Panc1 (cell line): ENCODE measurements around the gene MYL9. TPM values are rescaled to one million over a fixed set of nuclear protein-coding genes. Genes with fewer than 3 reads are reported as not detected.

Experiments
- ATAC-seq: fragments of 200-7000 bp; cut with Tn5 transposase; 2 replicates; pipeline ENCODE4 v1.9.1; 2020; ENCODE audit warnings: mild to moderate bottlenecking, moderate library complexity
- BruUV-seq: library from RNA; stranded (reverse); fragments of 400-500 nt; replicated peaks from 2 replicates; lab custom pipeline; 2021; lab: Mats Ljungman, UMichigan
- CTCF ChIA-PET: fragments of 300-600 bp; sonication (Branson Sonifier 250); formaldehyde crosslinking; loops from one replicate; lab custom pipeline; 2022; ENCODE audit warnings: antibody characterized with exemption; lab: Charles Lee
- POLR2A ChIA-PET: fragments of 300-600 bp; sonication (Branson Sonifier 250); formaldehyde crosslinking; loops from one replicate; lab custom pipeline; 2022; ENCODE audit warnings: antibody characterized with exemption; lab: Charles Lee
- DNase-seq: peaks from one replicate; pipeline ENCODE4 v3.0.0-alpha.2; 2010; ENCODE audit warnings: low read depth, low spot score
- H3K27ac ChIP-seq: 2 replicates; pipeline ENCODE4 v1.5.1; 2011; ENCODE audit warnings: mild to moderate bottlenecking, low read length, inconsistent platforms
- H3K27me3 ChIP-seq: fragments of 200-500 bp; sonication (Bioruptor generic); 2 replicates; pipeline ENCODE4 v1.6.0; 2014; ENCODE audit warnings: low read length, inconsistent platforms; ENCODE audit not compliant: control insufficient read depth, insufficient read depth
- H3K36me3 ChIP-seq: fragments of 200-500 bp; sonication (Bioruptor generic); 2 replicates; pipeline ENCODE4 v1.5.1; 2014; ENCODE audit warnings: inconsistent platforms, mild to moderate bottlenecking, low read length, moderate library complexity; ENCODE audit not compliant: control insufficient read depth, insufficient read depth
- H3K4me1 ChIP-seq: 2 replicates; pipeline ENCODE4 v1.5.1; 2011; ENCODE audit warnings: inconsistent platforms, mild to moderate bottlenecking, low read length, moderate library complexity; ENCODE audit not compliant: control insufficient read depth, insufficient read depth
- H3K4me3 ChIP-seq, 2 experiments: 2 replicates each; pipeline ENCODE4 v1.5.1; 2011 to 2012; ENCODE audit warnings: low read depth in 2 of 2, low read length in 2 of 2, mild to moderate bottlenecking in 2 of 2, inconsistent platforms in 1 of 2, moderate library complexity in 1 of 2
- H3K9me3 ChIP-seq: fragments of 200-500 bp; sonication (Bioruptor generic); 2 replicates; pipeline ENCODE4 v1.5.1; 2014; ENCODE audit warnings: low read depth, mild to moderate bottlenecking, inconsistent platforms, low read length, moderate library complexity; ENCODE audit not compliant: control insufficient read depth, insufficient read depth
- CTCF ChIP-seq: fragments of 450-650 bp; IDR thresholded peaks from 2 replicates; pipeline ENCODE4 v1.5.1; 2017; ENCODE audit warnings: mild to moderate bottlenecking
- POLR2AphosphoS5 ChIP-seq: IDR thresholded peaks from 2 replicates; pipeline ENCODE4 v1.6.1; 2012; ENCODE audit warnings: mild to moderate bottlenecking, low read depth, low read length, moderate library complexity
- REST ChIP-seq, 2 experiments: IDR thresholded peaks; 2 replicates each; pipeline ENCODE4 v1.6.1; 2011 to 2012; ENCODE audit warnings: low read depth in 2 of 2, control low read depth in 1 of 2, low read length in 1 of 2, mild to moderate bottlenecking in 1 of 2, moderate library complexity in 1 of 2; ENCODE audit not compliant: insufficient read depth in 1 of 2
- SIN3A ChIP-seq: IDR thresholded peaks from 2 replicates; pipeline ENCODE4 v1.6.1; 2012; ENCODE audit warnings: low read depth, mild to moderate bottlenecking, low read length, moderate library complexity, borderline replicate concordance; ENCODE audit not compliant: insufficient read depth
- TCF7L2 ChIP-seq: IDR thresholded peaks from 2 replicates; pipeline ENCODE4 v1.6.1; 2011; ENCODE audit warnings: mild to moderate bottlenecking, low read depth, low read length, inconsistent platforms
- in situ Hi-C: cut with HindIII; loops from 2 replicates; pipeline ENCODE4 v1.10.0; 2016; ENCODE audit warnings: low sequenced_read_pairs, low pct_unique_long_range_greater_than_20kb
- intact Hi-C: fragments of 100-400 bp; cut with micrococcal nuclease; formaldehyde crosslinking; loops from one replicate; pipeline ENCODE4 v1.10.0; 2022; ENCODE audit not compliant: unreplicated experiment
- total RNA-seq: library from RNA; stranded (reverse); gene quantifications from one replicate; pipeline ENCODE4 v1.2.1, GENCODE V29; 2021; ENCODE audit not compliant: unreplicated experiment

MYL9 gene
- total RNA-seq, 1 experiment from 2014 or later = 107 TPM

- CTCF ChIA-PET = interaction anchor here (0.6 kb wide), 1 partner anchor 542 kb away, joined by 5 read pairs; no protein-coding TSS in a partner anchor
- intact Hi-C loops = no loop called here
- POLR2A ChIA-PET = no interaction called here
- ATAC-seq = no peak
- H3K4me3 ChIP-seq = no peak overlapping the region
- TF ChIP-seq TCF7L2 (no peak), SIN3A (no peak), REST (IDR thresholded peaks at IDR 0.05; ENCODE audit: insufficient read depth in 1 of 2, low read depth in 2 of 2, low read length in 1 of 2) (no peak), CTCF (no peak), POLR2AphosphoS5 (no peak)
- H3K27me3 ChIP-seq = no peaks in the 10 kb centered on the region
- TSS peak; percentile 36 for BruUV-seq
- no peak for DNase-seq
- no peaks in the 10 kb centered on the region for H3K9me3 ChIP-seq
- no peaks in the 10 kb centered on the region for H3K36me3 ChIP-seq
- in situ Hi-C loops = no loop called here
- H3K4me1 ChIP-seq = no peaks in the 10 kb centered on the region
- H3K27ac ChIP-seq = no peak overlapping the region
These were observed 37.0 kb upstream of the MYL9 start for GRCh38 chr20:36504295-36504694.

DNA sequence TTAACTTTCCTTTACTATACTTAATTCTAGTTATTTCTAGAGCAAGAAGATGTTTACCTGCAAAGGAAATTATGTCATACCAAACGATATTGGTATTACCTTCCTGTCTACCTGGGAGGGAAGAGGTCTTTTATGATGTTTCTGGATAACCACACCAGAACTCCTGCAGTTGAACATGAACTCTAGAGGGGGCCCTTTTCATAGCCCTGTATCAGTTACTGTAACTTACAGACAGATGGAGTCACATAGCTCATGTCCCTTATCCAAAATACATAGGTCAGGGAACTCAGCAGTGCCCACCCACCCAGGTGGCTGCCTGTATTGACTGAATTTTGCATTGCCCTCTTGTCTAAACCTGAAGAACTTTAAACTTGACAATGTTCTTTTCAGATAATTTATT is 35.1 kb upstream of the MYL9 start:
- DNase-seq = no peak
- no peak overlapping the region for H3K4me3 ChIP-seq
- intact Hi-C loops = no loop called here
- in situ Hi-C loops = no loop called here
- no peaks in the 10 kb centered on the region for H3K9me3 ChIP-seq
- BruUV-seq = no TSS peak
- ATAC-seq = peak; percentile 84
- ChIA-PET CTCF (interaction anchor here (0.6 to 1.3 kb wide), 2 partner anchors 86 to 249 kb away, joined by 3 read pairs; no protein-coding TSS in a partner anchor), POLR2A (interaction anchor here (0.5 kb wide), 1 partner anchor 356 kb away, joined by 4 read pairs; no protein-coding TSS in a partner anchor)
- no peaks in the 10 kb centered on the region for H3K4me1 ChIP-seq
- TF ChIP-seq TCF7L2 = no peak
- no peaks in the 10 kb centered on the region for H3K36me3 ChIP-seq
- no peak overlapping the region for H3K27ac ChIP-seq
- no peaks in the 10 kb centered on the region for H3K27me3 ChIP-seq

GRCh38 chr20:36507746-36508145 is 33.6 kb upstream of the MYL9 start:
- Histone ChIP-seq H3K4me3 (no peak overlapping the region), H3K27ac (no peak overlapping the region), H3K36me3 (no peaks in the 10 kb centered on the region), H3K9me3 (no peaks in the 10 kb centered on the region), H3K4me1 (no peaks in the 10 kb centered on the region), H3K27me3 (no peaks in the 10 kb centered on the region)
- intact Hi-C loops (no loop called here), in situ Hi-C loops (no loop called here)
- CTCF ChIA-PET = no interaction called here
- no peak for TF ChIP-seq TCF7L2
- TF ChIP-seq POLR2AphosphoS5 = no peak
- TF ChIP-seq SIN3A = no peak
- no peak for TF ChIP-seq CTCF
- no peak for TF ChIP-seq REST (IDR thresholded peaks at IDR 0.05; ENCODE audit: insufficient read depth in 1 of 2, low read depth in 2 of 2, low read length in 1 of 2)
- BruUV-seq = TSS peak; percentile 14
- ATAC-seq (no peak), DNase-seq (no peak)
- POLR2A ChIA-PET = no interaction called here
